Measurements from ENCODE around the gene RAP1GAP. TPM values are rescaled to one million over a fixed set of nuclear protein-coding genes. Genes with fewer than 3 reads are reported as not detected.

Gene RAP1GAP
- total and polyA plus RNA-seq, 2 of the 13 experiments (the other 11 are each of a cell fraction or from before 2014, with no cell fraction given) = 11.9 to 37.5 TPM

GRCh38 chr1:21680918-21681317 is 11.8 kb upstream of the RAP1GAP start:
- H3K27ac ChIP-seq (ENCODE audit: extremely low read length, insufficient read depth, low read length) = no peak overlapping the region
- no peaks in the 10 kb centered on the region for H4K20me1 ChIP-seq (ENCODE audit: insufficient read depth, low read length)
- FAIRE-seq (no peak), DNase-seq (ENCODE audit: low spot score) (no peak), ATAC-seq (no peak)
- H3K36me3 ChIP-seq (replicated peaks in 1 of 2; ENCODE audit: control insufficient read depth in 1 of 2, insufficient read depth in 2 of 2, low read length in 2 of 2) = peaks cover 1 to 34% of the 10 kb centered on the region in 2 experiments; a peak in 2 of 5 replicates
- in situ Hi-C loops (cut with HindIII; ENCODE audit: extremely low pct_ligation_motif_present, low pct_unique_long_range_greater_than_20kb) = no loop called here
- H3K4me2 ChIP-seq (ENCODE audit: low read depth, low read length) = no peak overlapping the region
- WGBS (ENCODE audit: low lambda C conversion rate) = 96% methylated on average over 3 of the region's 3 CpGs
- intact Hi-C loops (cut with micrococcal nuclease; ENCODE audit: unreplicated experiment) = no loop called here
- no peaks in the 10 kb centered on the region for H3K79me2 ChIP-seq (ENCODE audit: insufficient read depth, low read length)
- no peaks in the 10 kb centered on the region for H3K9me3 ChIP-seq (ENCODE audit: low read length)
- CTCF ChIA-PET (ENCODE audit: low intra/inter-chr PET ratio, low total read pairs) = no interaction called here
- no peak for TF ChIP-seq KLF11 (CRISPR knock-in tag; IDR thresholded peaks at IDR 0.05)
- no peak for TF ChIP-seq ZNF891 (CRISPR knock-in tag; IDR thresholded peaks at IDR 0.05)
- no peak for TF ChIP-seq RFX5 (IDR thresholded peaks at IDR 0.05; ENCODE audit: low read depth, low read length)
- H3K9ac ChIP-seq (ENCODE audit: insufficient read depth, low read depth, low read length) = no peak overlapping the region
- no peak overlapping the region for H3K4me3 ChIP-seq (replicated peaks in 1 of 3; ENCODE audit: insufficient read depth in 1 of 3, low read depth in 2 of 3, low read length in 3 of 3)
- no peak overlapping the region for H2AFZ ChIP-seq (ENCODE audit: low read length)
- no TSS peak for BruUV-seq (replicated peaks)
- no peaks in the 10 kb centered on the region for H3K4me1 ChIP-seq (ENCODE audit: insufficient read depth, low read length)
- POLR2A ChIA-PET = no interaction called here
- H3K27me3 ChIP-seq (ENCODE audit: control insufficient read depth in 1 of 2, insufficient read depth in 2 of 2, low read length in 2 of 2) = no peaks in the 10 kb centered on the region

- no peak overlapping the region for H2AFZ ChIP-seq (ENCODE audit: low read length)
- no peak overlapping the region for H3K9ac ChIP-seq (ENCODE audit: insufficient read depth, low read depth, low read length)
- no peaks in the 10 kb centered on the region for H3K79me2 ChIP-seq (ENCODE audit: insufficient read depth, low read length)
- ChIA-PET POLR2A (no interaction called here), CTCF (ENCODE audit: low intra/inter-chr PET ratio, low total read pairs) (no interaction called here)
- no peak overlapping the region for H3K27ac ChIP-seq (ENCODE audit: extremely low read length, insufficient read depth, low read length)
- H3K4me1 ChIP-seq (ENCODE audit: insufficient read depth, low read length) = no peaks in the 10 kb centered on the region
- FAIRE-seq (no peak), ATAC-seq (no peak), DNase-seq (ENCODE audit: low spot score) (no peak)
- no peak overlapping the region for H3K4me3 ChIP-seq (replicated peaks in 1 of 3; ENCODE audit: insufficient read depth in 1 of 3, low read depth in 2 of 3, low read length in 3 of 3)
- WGBS (ENCODE audit: low lambda C conversion rate) = 100% methylated on average over 1 of the region's 1 CpG
- in situ Hi-C loops (cut with HindIII; ENCODE audit: extremely low pct_ligation_motif_present, low pct_unique_long_range_greater_than_20kb) = no loop called here
- BruUV-seq (replicated peaks) = no TSS peak
- H3K36me3 ChIP-seq (replicated peaks in 1 of 2; ENCODE audit: control insufficient read depth in 1 of 2, insufficient read depth in 2 of 2, low read length in 2 of 2) = peaks cover 1 to 29% of the 10 kb centered on the region in 2 experiments; a peak in 1 of 5 replicates
- H4K20me1 ChIP-seq (ENCODE audit: insufficient read depth, low read length) = no peaks in the 10 kb centered on the region
- intact Hi-C loops (cut with micrococcal nuclease; ENCODE audit: unreplicated experiment) = no loop called here
- no peaks in the 10 kb centered on the region for H3K27me3 ChIP-seq (ENCODE audit: control insufficient read depth in 1 of 2, insufficient read depth in 2 of 2, low read length in 2 of 2)
- H3K4me2 ChIP-seq (ENCODE audit: low read depth, low read length) = no peak overlapping the region
- no peaks in the 10 kb centered on the region for H3K9me3 ChIP-seq (ENCODE audit: low read length)
- TF ChIP-seq ZNF747 (CRISPR knock-in tag; IDR thresholded peaks at IDR 0.05; ENCODE audit: borderline replicate concordance) (no peak), DMTF1 (CRISPR knock-in tag; IDR thresholded peaks at IDR 0.05) (no peak), ZNF496 (CRISPR knock-in tag; IDR thresholded peaks at IDR 0.05; ENCODE audit: insufficient replicate concordance) (no peak), ZGPAT (CRISPR knock-in tag; IDR thresholded peaks at IDR 0.05) (no peak), XBP1 (CRISPR knock-in tag; IDR thresholded peaks at IDR 0.05) (no peak), KLF13 (CRISPR knock-in tag; IDR thresholded peaks at IDR 0.05) (no peak), ZNF776 (CRISPR knock-in tag; IDR thresholded peaks at IDR 0.05) (no peak), SAFB2 (CRISPR knock-in tag; IDR thresholded peaks at IDR 0.05; ENCODE audit: borderline replicate concordance, low read depth) (no peak)
- TF ChIP-seq, protein P1, sequence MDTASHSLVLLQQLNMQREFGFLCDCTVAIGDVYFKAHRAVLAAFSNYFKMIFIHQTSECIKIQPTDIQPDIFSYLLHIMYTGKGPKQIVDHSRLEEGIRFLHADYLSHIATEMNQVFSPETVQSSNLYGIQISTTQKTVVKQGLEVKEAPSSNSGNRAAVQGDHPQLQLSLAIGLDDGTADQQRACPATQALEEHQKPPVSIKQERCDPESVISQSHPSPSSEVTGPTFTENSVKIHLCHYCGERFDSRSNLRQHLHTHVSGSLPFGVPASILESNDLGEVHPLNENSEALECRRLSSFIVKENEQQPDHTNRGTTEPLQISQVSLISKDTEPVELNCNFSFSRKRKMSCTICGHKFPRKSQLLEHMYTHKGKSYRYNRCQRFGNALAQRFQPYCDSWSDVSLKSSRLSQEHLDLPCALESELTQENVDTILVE (CRISPR knock-in tag; IDR thresholded peaks at IDR 0.05) = no peak
- TF ChIP-seq, protein P2, sequence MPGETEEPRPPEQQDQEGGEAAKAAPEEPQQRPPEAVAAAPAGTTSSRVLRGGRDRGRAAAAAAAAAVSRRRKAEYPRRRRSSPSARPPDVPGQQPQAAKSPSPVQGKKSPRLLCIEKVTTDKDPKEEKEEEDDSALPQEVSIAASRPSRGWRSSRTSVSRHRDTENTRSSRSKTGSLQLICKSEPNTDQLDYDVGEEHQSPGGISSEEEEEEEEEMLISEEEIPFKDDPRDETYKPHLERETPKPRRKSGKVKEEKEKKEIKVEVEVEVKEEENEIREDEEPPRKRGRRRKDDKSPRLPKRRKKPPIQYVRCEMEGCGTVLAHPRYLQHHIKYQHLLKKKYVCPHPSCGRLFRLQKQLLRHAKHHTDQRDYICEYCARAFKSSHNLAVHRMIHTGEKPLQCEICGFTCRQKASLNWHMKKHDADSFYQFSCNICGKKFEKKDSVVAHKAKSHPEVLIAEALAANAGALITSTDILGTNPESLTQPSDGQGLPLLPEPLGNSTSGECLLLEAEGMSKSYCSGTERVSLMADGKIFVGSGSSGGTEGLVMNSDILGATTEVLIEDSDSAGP (CRISPR knock-in tag; IDR thresholded peaks at IDR 0.05; ENCODE audit: borderline replicate concordance) = no peak
Measured at GRCh38 chr1:21680381-21680780, 11.2 kb upstream of the RAP1GAP start.

Data from HepG2 (cell line).